HEK293T (cell line): ENCODE results near the gene ESRRG.

ENCODE experiments used
- ARNT ChIP-seq: fragments of 450-650 bp; IDR thresholded peaks from 2 replicates; pipeline ENCODE4 v1.6.1; 2017; ENCODE audit warnings: mild to moderate bottlenecking
- BHLHE40 ChIP-seq: fragments of 450-650 bp; IDR thresholded peaks from 2 replicates; pipeline ENCODE4 v1.6.1; 2016; ENCODE audit warnings: mild to moderate bottlenecking, moderate library complexity, borderline replicate concordance
- CTBP1 ChIP-seq: fragments of 450-650 bp; IDR thresholded peaks from 2 replicates; pipeline ENCODE4 v1.6.1; 2016; ENCODE audit warnings: borderline replicate concordance
- FOXA1 ChIP-seq: fragments of 450-650 bp; IDR thresholded peaks from 2 replicates; pipeline ENCODE4 v1.6.1; 2016; ENCODE audit warnings: mild to moderate bottlenecking
- FOXK2 ChIP-seq: fragments of 450-650 bp; IDR thresholded peaks from 2 replicates; pipeline ENCODE4 v1.6.1; 2016; ENCODE audit warnings: mild to moderate bottlenecking
- FOXM1 ChIP-seq: fragments of 450-650 bp; IDR thresholded peaks from 2 replicates; pipeline ENCODE4 v1.6.1; 2017; ENCODE audit warnings: mild to moderate bottlenecking, borderline replicate concordance
- PKNOX1 ChIP-seq: fragments of 450-650 bp; IDR thresholded peaks from 2 replicates; pipeline ENCODE4 v1.6.1; 2016
- SP1 ChIP-seq: fragments of 450-650 bp; IDR thresholded peaks from 2 replicates; pipeline ENCODE4 v1.6.1; 2017
- SUZ12 ChIP-seq: fragments of 450-650 bp; IDR thresholded peaks from 2 replicates; pipeline ENCODE4 v1.6.1; 2016; ENCODE audit warnings: mild to moderate bottlenecking
- TARDBP ChIP-seq: fragments of 450-650 bp; IDR thresholded peaks from 2 replicates; pipeline ENCODE4 v1.6.1; 2016

- no peak for TF ChIP-seq CTBP1
- no peak for TF ChIP-seq SUZ12
- TF ChIP-seq SP1 = no peak
- TF ChIP-seq BHLHE40 = no peak
- no peak for TF ChIP-seq FOXA1
- no peak for TF ChIP-seq PKNOX1
- no peak for TF ChIP-seq FOXK2
- TF ChIP-seq TARDBP = no peak
- TF ChIP-seq ARNT = no peak
- no peak for TF ChIP-seq FOXM1
Observed at GRCh38 chr1:216476341-216476740, 246.9 kb downstream of the ESRRG start.
